Fibroblast of lung (primary cell): ENCODE results near the gene MMS22L.

Experiments used
- EZH2 ChIP-seq: IDR thresholded peaks from 2 replicates; pipeline ENCODE4 v1.5.1; 2012; ENCODE audit warnings: low read length, control low read depth, mild to moderate bottlenecking; ENCODE audit errors: missing control alignments
- TF ChIP-seq, protein P1 (sequence below), 2 donors: IDR thresholded peaks in 1 of 2; conservative IDR thresholded peaks in 1 of 2; 1 replicate in 1 of 2; 2 replicates in 1 of 2; pipeline ENCODE4 v1.5.1; 2011 to 2012; ENCODE audit warnings: low read length in 2 of 2, control low read depth in 1 of 2, inconsistent platforms in 1 of 2, low read depth in 1 of 2, mild to moderate bottlenecking in 1 of 2

DNA sequence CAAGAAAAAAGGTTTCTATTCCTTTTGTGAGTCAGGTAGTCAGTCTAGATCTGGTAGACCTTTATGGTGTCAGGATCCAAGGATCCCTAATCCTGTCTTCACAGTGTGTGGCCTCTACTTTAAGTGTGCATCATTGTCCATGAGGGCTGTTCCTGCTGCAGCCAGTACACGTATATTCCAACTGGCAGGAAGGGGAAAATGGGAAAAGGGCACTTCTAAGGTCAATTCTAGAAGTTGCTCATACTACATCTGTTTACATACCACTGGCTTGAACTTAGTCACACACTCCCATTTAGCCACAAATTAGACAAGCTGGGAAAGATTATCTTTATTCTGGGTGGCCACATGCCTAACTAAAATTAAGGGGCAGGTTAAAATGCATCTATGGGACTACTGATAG, 9.7 kb upstream of the MMS22L start:
- TF ChIP-seq, protein P1, sequence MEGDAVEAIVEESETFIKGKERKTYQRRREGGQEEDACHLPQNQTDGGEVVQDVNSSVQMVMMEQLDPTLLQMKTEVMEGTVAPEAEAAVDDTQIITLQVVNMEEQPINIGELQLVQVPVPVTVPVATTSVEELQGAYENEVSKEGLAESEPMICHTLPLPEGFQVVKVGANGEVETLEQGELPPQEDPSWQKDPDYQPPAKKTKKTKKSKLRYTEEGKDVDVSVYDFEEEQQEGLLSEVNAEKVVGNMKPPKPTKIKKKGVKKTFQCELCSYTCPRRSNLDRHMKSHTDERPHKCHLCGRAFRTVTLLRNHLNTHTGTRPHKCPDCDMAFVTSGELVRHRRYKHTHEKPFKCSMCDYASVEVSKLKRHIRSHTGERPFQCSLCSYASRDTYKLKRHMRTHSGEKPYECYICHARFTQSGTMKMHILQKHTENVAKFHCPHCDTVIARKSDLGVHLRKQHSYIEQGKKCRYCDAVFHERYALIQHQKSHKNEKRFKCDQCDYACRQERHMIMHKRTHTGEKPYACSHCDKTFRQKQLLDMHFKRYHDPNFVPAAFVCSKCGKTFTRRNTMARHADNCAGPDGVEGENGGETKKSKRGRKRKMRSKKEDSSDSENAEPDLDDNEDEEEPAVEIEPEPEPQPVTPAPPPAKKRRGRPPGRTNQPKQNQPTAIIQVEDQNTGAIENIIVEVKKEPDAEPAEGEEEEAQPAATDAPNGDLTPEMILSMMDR (conservative IDR thresholded peaks at IDR 0.05 in 1 of 2, IDR thresholded peaks at IDR 0.05 in 1 of 2; ENCODE audit: low read depth in 1 of 2, low read length in 2 of 2), result no peak
- no peak for TF ChIP-seq EZH2
